Bronchial smooth muscle cell (primary cell): ENCODE data around the gene CACNB2. TPM values are rescaled to one million over a fixed set of nuclear protein-coding genes. Genes with fewer than 3 reads are reported as not detected.

Source experiments
- total RNA-seq: library from RNA; depleted of rRNA; stranded (reverse); fragments of >200 nt; gene quantifications from 2 replicates; pipeline ENCODE4 v1.2.1, GENCODE V29; 2014

CACNB2 gene
- 1.2 and 1.3 TPM in 2 replicates for total RNA-seq

GRCh38 chr10:18140149-18140956 lies at the start of gene CACNB2:
CACNB2 (plus strand) TSS chr10:18140424.

Other genes with a start within 250 kb of the CACNB2 start
- gene SLC39A12, start 188.5 kb upstream of the CACNB2 start, total RNA-seq: 0.09 TPM in 1 of 2 replicates, not detected in the other